ENCODE measurements around the gene SERPINA1.

DNA sequence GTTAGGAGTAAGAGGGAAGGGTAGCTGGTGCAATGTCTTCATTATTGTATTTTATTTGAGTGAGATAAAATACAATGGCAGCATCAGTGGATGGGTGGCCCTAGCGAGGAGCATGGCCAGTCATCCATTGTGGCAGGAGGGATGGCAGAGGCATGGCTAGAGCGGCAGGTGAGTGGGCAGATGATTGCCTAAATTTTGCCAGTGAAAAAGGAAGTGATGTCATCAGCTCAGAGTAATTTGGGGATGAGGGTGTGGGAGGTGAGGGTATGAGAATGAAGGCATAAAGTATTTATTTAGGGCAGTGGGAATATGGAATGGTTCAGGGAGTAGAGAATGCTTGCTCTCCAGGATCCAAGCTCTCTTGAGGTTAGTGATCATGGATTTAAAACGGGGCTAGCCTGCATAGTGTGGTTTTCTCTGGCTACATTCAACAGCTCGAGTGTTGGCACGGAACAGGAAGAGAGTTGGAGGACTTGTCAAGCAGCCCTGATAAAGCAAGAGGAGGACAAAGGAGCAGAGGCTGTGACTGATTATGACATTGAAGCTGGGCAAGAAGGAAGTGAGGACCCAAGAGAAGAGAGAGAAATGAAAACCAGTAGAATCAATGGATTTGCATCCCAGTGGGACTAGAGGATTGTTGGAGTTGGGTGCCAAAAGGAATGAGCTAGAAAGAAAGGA lies 46.6 kb downstream of the SERPINA1 start:
- TF ChIP-seq RAD21 (IDR thresholded peaks at IDR 0.05) (no peak), JUND (IDR thresholded peaks at IDR 0.05) (no peak), SP1 (IDR thresholded peaks at IDR 0.05) (no peak)
- TF ChIP-seq, protein P1, sequence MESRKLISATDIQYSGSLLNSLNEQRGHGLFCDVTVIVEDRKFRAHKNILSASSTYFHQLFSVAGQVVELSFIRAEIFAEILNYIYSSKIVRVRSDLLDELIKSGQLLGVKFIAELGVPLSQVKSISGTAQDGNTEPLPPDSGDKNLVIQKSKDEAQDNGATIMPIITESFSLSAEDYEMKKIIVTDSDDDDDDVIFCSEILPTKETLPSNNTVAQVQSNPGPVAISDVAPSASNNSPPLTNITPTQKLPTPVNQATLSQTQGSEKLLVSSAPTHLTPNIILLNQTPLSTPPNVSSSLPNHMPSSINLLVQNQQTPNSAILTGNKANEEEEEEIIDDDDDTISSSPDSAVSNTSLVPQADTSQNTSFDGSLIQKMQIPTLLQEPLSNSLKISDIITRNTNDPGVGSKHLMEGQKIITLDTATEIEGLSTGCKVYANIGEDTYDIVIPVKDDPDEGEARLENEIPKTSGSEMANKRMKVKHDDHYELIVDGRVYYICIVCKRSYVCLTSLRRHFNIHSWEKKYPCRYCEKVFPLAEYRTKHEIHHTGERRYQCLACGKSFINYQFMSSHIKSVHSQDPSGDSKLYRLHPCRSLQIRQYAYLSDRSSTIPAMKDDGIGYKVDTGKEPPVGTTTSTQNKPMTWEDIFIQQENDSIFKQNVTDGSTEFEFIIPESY (IDR thresholded peaks at IDR 0.05): no peak
- TF ChIP-seq, protein P2, sequence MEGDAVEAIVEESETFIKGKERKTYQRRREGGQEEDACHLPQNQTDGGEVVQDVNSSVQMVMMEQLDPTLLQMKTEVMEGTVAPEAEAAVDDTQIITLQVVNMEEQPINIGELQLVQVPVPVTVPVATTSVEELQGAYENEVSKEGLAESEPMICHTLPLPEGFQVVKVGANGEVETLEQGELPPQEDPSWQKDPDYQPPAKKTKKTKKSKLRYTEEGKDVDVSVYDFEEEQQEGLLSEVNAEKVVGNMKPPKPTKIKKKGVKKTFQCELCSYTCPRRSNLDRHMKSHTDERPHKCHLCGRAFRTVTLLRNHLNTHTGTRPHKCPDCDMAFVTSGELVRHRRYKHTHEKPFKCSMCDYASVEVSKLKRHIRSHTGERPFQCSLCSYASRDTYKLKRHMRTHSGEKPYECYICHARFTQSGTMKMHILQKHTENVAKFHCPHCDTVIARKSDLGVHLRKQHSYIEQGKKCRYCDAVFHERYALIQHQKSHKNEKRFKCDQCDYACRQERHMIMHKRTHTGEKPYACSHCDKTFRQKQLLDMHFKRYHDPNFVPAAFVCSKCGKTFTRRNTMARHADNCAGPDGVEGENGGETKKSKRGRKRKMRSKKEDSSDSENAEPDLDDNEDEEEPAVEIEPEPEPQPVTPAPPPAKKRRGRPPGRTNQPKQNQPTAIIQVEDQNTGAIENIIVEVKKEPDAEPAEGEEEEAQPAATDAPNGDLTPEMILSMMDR (IDR thresholded peaks at IDR 0.05; ENCODE audit: low read depth, low read length, missing input control): no peak
